Loucy (cell line): ENCODE measurements around the gene RNU6-9.
"Not testable (repeated sequence)": the region's sequence is repeated elsewhere in the genome, so short reads cannot be mapped to it uniquely, and the experiment has no call there.

Source experiments
- EZH2phosphoT487 ChIP-seq: fragments of 200-600 bp; IDR thresholded peaks from 2 replicates; pipeline ENCODE4 v1.6.1; 2018; ENCODE audit warnings: antibody characterized with exemption, mild to moderate bottlenecking, moderate library complexity, borderline replicate concordance
- TF ChIP-seq, protein P1 (sequence below): fragments of 200-600 bp; sonication (generic); conservative IDR thresholded peaks from 2 replicates; pipeline ENCODE4 v1.5.1; 2014; ENCODE audit warnings: mild to moderate bottlenecking, antibody characterized with exemption, low read length

DNA sequence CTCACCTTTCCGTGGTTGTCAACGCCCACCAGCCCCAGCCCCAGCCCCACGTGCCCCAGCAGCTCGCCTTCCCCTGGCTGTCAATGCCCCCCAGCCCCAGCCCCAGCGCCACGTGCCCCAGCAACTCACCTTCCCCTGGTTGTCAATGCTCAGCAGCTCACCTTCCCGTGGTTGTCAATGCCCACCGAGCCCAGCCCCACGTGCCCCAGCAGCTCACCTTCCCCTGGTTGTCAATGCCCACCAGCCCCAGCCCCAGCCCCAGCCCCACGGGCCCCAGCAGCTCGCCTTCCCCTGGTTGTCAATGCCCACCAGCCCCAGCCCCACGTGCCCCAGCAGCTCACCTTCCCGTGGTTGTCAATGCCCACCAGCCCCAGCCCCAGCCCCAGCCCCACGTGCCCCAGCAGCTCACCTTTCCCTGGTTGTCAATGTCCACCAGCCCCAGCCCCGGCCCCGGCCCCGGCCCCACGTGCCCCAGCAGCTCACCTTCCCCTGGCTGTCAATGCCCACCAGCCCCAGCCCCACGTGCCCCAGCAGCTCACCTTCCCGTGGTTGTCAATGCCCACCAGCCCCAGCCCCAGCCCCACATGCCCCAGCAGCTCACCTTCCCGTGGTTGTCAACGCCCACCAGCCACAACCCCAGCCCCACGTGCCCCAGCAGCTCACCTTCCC, 15.2 kb upstream of the RNU6-9 start:
- TF ChIP-seq, protein P1, sequence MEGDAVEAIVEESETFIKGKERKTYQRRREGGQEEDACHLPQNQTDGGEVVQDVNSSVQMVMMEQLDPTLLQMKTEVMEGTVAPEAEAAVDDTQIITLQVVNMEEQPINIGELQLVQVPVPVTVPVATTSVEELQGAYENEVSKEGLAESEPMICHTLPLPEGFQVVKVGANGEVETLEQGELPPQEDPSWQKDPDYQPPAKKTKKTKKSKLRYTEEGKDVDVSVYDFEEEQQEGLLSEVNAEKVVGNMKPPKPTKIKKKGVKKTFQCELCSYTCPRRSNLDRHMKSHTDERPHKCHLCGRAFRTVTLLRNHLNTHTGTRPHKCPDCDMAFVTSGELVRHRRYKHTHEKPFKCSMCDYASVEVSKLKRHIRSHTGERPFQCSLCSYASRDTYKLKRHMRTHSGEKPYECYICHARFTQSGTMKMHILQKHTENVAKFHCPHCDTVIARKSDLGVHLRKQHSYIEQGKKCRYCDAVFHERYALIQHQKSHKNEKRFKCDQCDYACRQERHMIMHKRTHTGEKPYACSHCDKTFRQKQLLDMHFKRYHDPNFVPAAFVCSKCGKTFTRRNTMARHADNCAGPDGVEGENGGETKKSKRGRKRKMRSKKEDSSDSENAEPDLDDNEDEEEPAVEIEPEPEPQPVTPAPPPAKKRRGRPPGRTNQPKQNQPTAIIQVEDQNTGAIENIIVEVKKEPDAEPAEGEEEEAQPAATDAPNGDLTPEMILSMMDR: not testable (repeated sequence)
- not testable (repeated sequence) for TF ChIP-seq EZH2phosphoT487
